ENCODE results near the gene PLLP. TPM values are rescaled to one million over a fixed set of nuclear protein-coding genes. Genes with fewer than 3 reads are reported as not detected.

PLLP gene
- total and polyA plus RNA-seq, 9 of the 15 experiments (the other 6 are each of a cell fraction or from before 2014, with no cell fraction given) = 0.09 to 0.96 (median 0.27) TPM

- no peak for TF ChIP-seq ZNF318 (IDR thresholded peaks at IDR 0.05; ENCODE audit: borderline replicate concordance in 1 of 2, low read depth in 1 of 2)
- TF ChIP-seq TEAD2 (tag; IDR thresholded peaks at IDR 0.05) = no peak
- no peak for TF ChIP-seq HOMEZ (CRISPR knock-in tag; IDR thresholded peaks at IDR 0.05)
- TF ChIP-seq HMBOX1 (IDR thresholded peaks at IDR 0.05) = no peak; the same call in 1 of the 2 replicates
- no peak for TF ChIP-seq KHSRP (IDR thresholded peaks at IDR 0.05)
- no peak for TF ChIP-seq ZNF316 (IDR thresholded peaks at IDR 0.05)
- no peak for TF ChIP-seq ZNF717 (CRISPR knock-in tag; IDR thresholded peaks at IDR 0.05)
- TF ChIP-seq HES1 (IDR thresholded peaks at IDR 0.05; ENCODE audit: low read depth) = no peak
- no peak for TF ChIP-seq ZBTB8A (IDR thresholded peaks at IDR 0.05; ENCODE audit: partially characterized antibody)
- peak; percentile 97 for TF ChIP-seq BRD9 (IDR thresholded peaks at IDR 0.05; ENCODE audit: low read depth, partially characterized antibody)
- peak; percentile 89 for TF ChIP-seq TARDBP (IDR thresholded peaks at IDR 0.05)
- TF ChIP-seq HOXB6 (CRISPR knock-in tag; IDR thresholded peaks at IDR 0.05; ENCODE audit: borderline replicate concordance) = no peak
- peak; percentile 59 for TF ChIP-seq POU5F1 (IDR thresholded peaks at IDR 0.05; ENCODE audit: borderline replicate concordance, low read depth, low read length, partially characterized antibody)
- TF ChIP-seq NR2C1 (IDR thresholded peaks at IDR 0.05) = peak; percentile 26; the same call in 1 of the 2 replicates
- TF ChIP-seq NR2C1 (tag; IDR thresholded peaks at IDR 0.05) = no peak
- TF ChIP-seq ILF3 (IDR thresholded peaks at IDR 0.05; ENCODE audit: borderline replicate concordance) = no peak
- TF ChIP-seq GABPA (tag; conservative IDR thresholded peaks at IDR 0.05; ENCODE audit: low read depth) = 0 out of 2 replicates have a peak, but pooled peaks have one; percentile 2
- no peak for TF ChIP-seq MXI1 (IDR thresholded peaks at IDR 0.05; ENCODE audit: low read depth, low read length)
Observed at GRCh38 chr16:57300387-57301125, 16.1 kb upstream of the PLLP start (continued).

Measured in K562 (cell line).